HepG2 (cell line): Measurements from ENCODE around the gene TMEM107. TPM values are rescaled to one million over a fixed set of nuclear protein-coding genes. Genes with fewer than 3 reads are reported as not detected.

Experiments
- ATAC-seq: fragments of 200-7000 bp; cut with Tn5 transposase; 3 replicates; pipeline ENCODE4 v1.9.1; 2020; ENCODE audit warnings: mild to moderate bottlenecking, moderate library complexity
- BruUV-seq: library from RNA; stranded (reverse); fragments of 400-500 nt; replicated peaks from 2 replicates; lab custom pipeline; 2021; lab: Mats Ljungman, UMichigan
- CTCF ChIA-PET: fragments of 300-600 bp; formaldehyde crosslinking; extraction: SDS; loops from one replicate; lab custom pipeline; 2021; ENCODE audit warnings: low total read pairs, inconsistent platforms, low intra/inter-chr PET ratio; lab: Yijun Ruan, JAX
- POLR2A ChIA-PET: fragments of 350-600 bp; sonication (Branson Sonifier 250); formaldehyde crosslinking; loops from one replicate; lab custom pipeline; 2020; ENCODE audit warnings: antibody characterized with exemption, inconsistent platforms; lab: Yijun Ruan, JAX
- DNase-seq: peaks from one replicate; pipeline ENCODE4 v3.0.0-alpha.2; 2015; ENCODE audit warnings: low spot score
- FAIRE-seq: peaks from 3 replicates; lab custom pipeline; 2011; peaks lifted over from hg19 to GRCh38; lab: Jason Lieb, UNC
- H2AFZ ChIP-seq: one replicate; pipeline ENCODE4 v1.6.1; 2011; ENCODE audit warnings: low read length, inconsistent platforms
- H3K27ac ChIP-seq: fragments of 300-600 bp; 3 replicates; pipeline ENCODE4 v1.8.0; 2011; ENCODE audit warnings: mixed run types, mild to moderate bottlenecking, mixed read lengths, low read length, inconsistent platforms; ENCODE audit not compliant: insufficient read depth; ENCODE audit errors: extremely low read length
- H3K27me3 ChIP-seq, 2 experiments: fragments of 200-600 bp in 1 of 2; 2 replicates in 1 of 2; 3 replicates in 1 of 2; pipeline versions ENCODE4 v1.6.0 to v1.8.0; 2011; ENCODE audit warnings: low read length in 2 of 2, mild to moderate bottlenecking in 2 of 2, moderate library complexity in 2 of 2, inconsistent platforms in 1 of 2; ENCODE audit not compliant: insufficient read depth in 2 of 2, control insufficient read depth in 1 of 2
- H3K36me3 ChIP-seq, 2 experiments: fragments of 200-600 bp in 1 of 2; replicated peaks in 1 of 2; 2 replicates in 1 of 2; 3 replicates in 1 of 2; pipeline versions ENCODE4 v1.5.1 to v1.8.0; 2011; ENCODE audit warnings: low read length in 2 of 2, inconsistent platforms in 1 of 2; ENCODE audit not compliant: insufficient read depth in 2 of 2, control insufficient read depth in 1 of 2
- H3K4me1 ChIP-seq: 2 replicates; pipeline ENCODE4 v1.5.1; 2012; ENCODE audit warnings: low read length, inconsistent platforms; ENCODE audit not compliant: insufficient read depth
- H3K4me2 ChIP-seq: 2 replicates; pipeline ENCODE4 v1.6.0; 2011; ENCODE audit warnings: low read depth, low read length, inconsistent platforms
- H3K4me3 ChIP-seq, 3 experiments: fragments of 200-600 bp in 1 of 3; sonication (generic), shearing (Covaris generic) in 1 of 3; replicated peaks in 1 of 3; 2 replicates each; pipeline ENCODE4 v1.5.1; 2011 to 2016; ENCODE audit warnings: low read length in 3 of 3, inconsistent platforms in 2 of 3, low read depth in 2 of 3, mild to moderate bottlenecking in 2 of 3, control low read depth in 1 of 3, mixed read lengths in 1 of 3; ENCODE audit not compliant: insufficient read depth in 1 of 3
- H3K79me2 ChIP-seq: one replicate; pipeline ENCODE4 v1.6.1; 2011; ENCODE audit warnings: low read length, inconsistent platforms; ENCODE audit not compliant: insufficient read depth
- H3K9ac ChIP-seq: 2 replicates; pipeline ENCODE4 v1.6.0; 2011; ENCODE audit warnings: mild to moderate bottlenecking, low read depth, low read length, inconsistent platforms; ENCODE audit not compliant: insufficient read depth
- H3K9me3 ChIP-seq: 2 replicates; pipeline ENCODE4 v1.5.1; 2012; ENCODE audit warnings: mild to moderate bottlenecking, low read length
- H4K20me1 ChIP-seq: 2 replicates; pipeline ENCODE4 v1.6.0; 2011; ENCODE audit warnings: inconsistent platforms, mild to moderate bottlenecking, low read length, moderate library complexity; ENCODE audit not compliant: insufficient read depth
- CBX1 ChIP-seq: IDR thresholded peaks from one replicate; pipeline ENCODE4 v1.6.1; 2016; ENCODE audit warnings: antibody characterized with exemption, low read depth
- CENPBD1 ChIP-seq: sonication (generic); formaldehyde crosslinking; IDR thresholded peaks from 2 replicates; pipeline ENCODE4 v1.8.0; 2022; ENCODE audit warnings: missing genetic modification reagents, low read depth, mild to moderate bottlenecking, borderline replicate concordance
- CERS6 ChIP-seq: sonication (generic); formaldehyde crosslinking; IDR thresholded peaks from 2 replicates; pipeline ENCODE4 v1.5.0; 2020; ENCODE audit warnings: missing genetic modification reagents
- EED ChIP-seq: sonication (generic); formaldehyde crosslinking; IDR thresholded peaks from 2 replicates; pipeline ENCODE4 v1.5.0; 2020; ENCODE audit warnings: mild to moderate bottlenecking, missing genetic modification reagents
- HHEX ChIP-seq: IDR thresholded peaks from 2 replicates; pipeline ENCODE4 v1.6.1; 2016; ENCODE audit warnings: control low read depth
- RBFOX2 ChIP-seq: fragments of 200-400 bp; formaldehyde crosslinking; IDR thresholded peaks from 2 replicates; pipeline ENCODE4 v1.6.1; 2017; ENCODE audit warnings: low read depth, mild to moderate bottlenecking, low read length
- SAFB2 ChIP-seq: sonication (generic); formaldehyde crosslinking; IDR thresholded peaks from 2 replicates; pipeline ENCODE4 v1.5.1; 2020; ENCODE audit warnings: missing genetic modification reagents, low read depth, mild to moderate bottlenecking, borderline replicate concordance
- SRSF4 ChIP-seq: fragments of 200-400 bp; formaldehyde crosslinking; IDR thresholded peaks from one replicate; pipeline ENCODE4 v1.6.1; 2018; ENCODE audit warnings: mild to moderate bottlenecking, low read depth, low read length, moderate library complexity; ENCODE audit not compliant: poor library complexity, severe bottlenecking
- TBL1XR1 ChIP-seq: fragments of 150-350 bp; IDR thresholded peaks from 2 replicates; pipeline ENCODE4 v1.6.1; 2014; ENCODE audit warnings: borderline replicate concordance, low read length; ENCODE audit not compliant: partially characterized antibody
- ZFX ChIP-seq: sonication (generic); formaldehyde crosslinking; IDR thresholded peaks from 2 replicates; pipeline ENCODE4 v1.4.0; 2020; ENCODE audit warnings: mild to moderate bottlenecking, low read depth, missing genetic modification reagents, moderate library complexity
- ZMYM4 ChIP-seq: sonication (generic); formaldehyde crosslinking; IDR thresholded peaks from 2 replicates; pipeline ENCODE4 v1.8.1; 2023; ENCODE audit warnings: mild to moderate bottlenecking, missing genetic modification reagents
- ZNF446 ChIP-seq: sonication (generic); formaldehyde crosslinking; IDR thresholded peaks from 2 replicates; pipeline ENCODE4 v1.5.0; 2020; ENCODE audit warnings: mild to moderate bottlenecking, missing genetic modification reagents
- ZNF607 ChIP-seq: sonication (generic); formaldehyde crosslinking; IDR thresholded peaks from 2 replicates; pipeline ENCODE4 v1.5.1; 2020; ENCODE audit warnings: missing genetic modification reagents, mild to moderate bottlenecking, borderline replicate concordance
- ZSCAN31 ChIP-seq: sonication (generic); formaldehyde crosslinking; IDR thresholded peaks from 2 replicates; pipeline ENCODE4 v1.5.0; 2020; ENCODE audit warnings: low read depth, mild to moderate bottlenecking, missing genetic modification reagents
- WGBS: methylation state at CpG from one replicate; pipeline ENCODE4 v1.1.6; 2017; ENCODE audit warnings: low lambda C conversion rate; 5-methylcytosine and 5-hydroxymethylcytosine counted together
- in situ Hi-C: cut with HindIII; loops from 2 replicates; pipeline ENCODE4 v1.10.0; 2017; ENCODE audit warnings: low pct_unique_long_range_greater_than_20kb; ENCODE audit not compliant: extremely low pct_ligation_motif_present
- intact Hi-C: fragments of 100-400 bp; cut with micrococcal nuclease; formaldehyde crosslinking; loops from one replicate; pipeline ENCODE4 v1.10.0; 2022; ENCODE audit not compliant: unreplicated experiment
- polyA plus RNA-seq, 8 experiments: library from polyadenylated mRNA; depleted of rRNA in 3 of 8; stranded (reverse) in 7 of 8; unstranded in 1 of 8; fragments of >200 nt; fragmentation: Illumina TruSeq in 4 of 8; extraction: Trizol in 4 of 8; gene quantifications; 2 replicates each; pipeline versions ENCODE4 v1.2.1 to v1.2.3, GENCODE V29; 2011 to 2016; ENCODE audit warnings: low read depth in 4 of 8, missing spikeins in 1 of 8, mixed read lengths in 1 of 8; ENCODE audit not compliant: insufficient read depth in 1 of 8
- total RNA-seq, 5 experiments: library from RNA; depleted of rRNA; stranded (reverse); fragments of >200 nt; fragmentation: Illumina TruSeq; extraction: Trizol; gene quantifications; 2 replicates each; pipeline ENCODE4 v1.2.3, GENCODE V29; 2016; ENCODE audit warnings: low read depth in 1 of 5
- TF ChIP-seq, protein P1 (sequence below): sonication (generic); formaldehyde crosslinking; IDR thresholded peaks from 2 replicates; pipeline ENCODE4 v1.4.0; 2020; ENCODE audit warnings: mild to moderate bottlenecking, low read depth, missing genetic modification reagents

The TMEM107 gene
- total and polyA plus RNA-seq, 2 of the 13 experiments (the other 11 are each of a cell fraction or from before 2014, with no cell fraction given) = 7.2 to 15.3 TPM

GRCh38 chr17:8141741-8142140 lies 34.4 kb downstream of the TMEM107 start:
- H3K9ac ChIP-seq = no peak overlapping the region
- no peak for DNase-seq
- 92% methylated on average over 11 of the region's 11 CpGs for WGBS
- intact Hi-C loops = no loop called here
- no peak overlapping the region for H3K4me2 ChIP-seq
- BruUV-seq = no TSS peak
- no peak overlapping the region for H3K27ac ChIP-seq
- ATAC-seq = no peak
- in situ Hi-C loops = no loop called here
- no peak for FAIRE-seq
- H2AFZ ChIP-seq = no peak overlapping the region
- H3K4me1 ChIP-seq = peaks cover 25% of the 10 kb centered on the region
- no peaks in the 10 kb centered on the region for H3K79me2 ChIP-seq
- peaks cover 10 to 23% of the 10 kb centered on the region in 2 experiments; a peak in 4 of 5 replicates for H3K36me3 ChIP-seq
- POLR2A ChIA-PET = interaction anchor here (1.0 to 3.2 kb wide), 3 partner anchors 12 to 22 kb away, joined by 3 to 18 read pairs (median 4); no protein-coding TSS in a partner anchor
- CTCF ChIA-PET = no interaction called here
- no peaks in the 10 kb centered on the region for H3K9me3 ChIP-seq
- TF ChIP-seq RBFOX2 = no peak
- TF ChIP-seq HHEX (CRISPR knock-in tag) = no peak
- TF ChIP-seq EED = no peak
- 0 out of 2 replicates have a peak, but pooled peaks cover 3% of the 10 kb centered on the region for H4K20me1 ChIP-seq
- H3K27me3 ChIP-seq = no peaks in the 10 kb centered on the region; a peak in 1 of 5 replicates
- no peak overlapping the region for H3K4me3 ChIP-seq

- no peak overlapping the region for H2AFZ ChIP-seq
- no peak overlapping the region for H3K27ac ChIP-seq
- no peak for ATAC-seq
- WGBS = 98% methylated on average over 5 of the region's 7 CpGs
- no peak for DNase-seq
- no peaks in the 10 kb centered on the region for H3K9me3 ChIP-seq
- no peak overlapping the region for H3K9ac ChIP-seq
- no peaks in the 10 kb centered on the region; a peak in 1 of 5 replicates for H3K27me3 ChIP-seq
- no TSS peak for BruUV-seq
- H3K4me1 ChIP-seq = peaks cover 29% of the 10 kb centered on the region
- H3K79me2 ChIP-seq = no peaks in the 10 kb centered on the region
- FAIRE-seq = no peak
- no peak overlapping the region for H3K4me2 ChIP-seq
- ChIA-PET POLR2A (interaction anchor here (1.0 to 3.2 kb wide), 3 partner anchors 13 to 23 kb away, joined by 3 to 18 read pairs (median 4); no protein-coding TSS in a partner anchor), CTCF (no interaction called here)
- intact Hi-C loops (no loop called here), in situ Hi-C loops (no loop called here)
- H3K36me3 ChIP-seq = peaks cover 3 to 16% of the 10 kb centered on the region in 2 experiments; a peak in 4 of 5 replicates
- 0 out of 2 replicates have a peak, but pooled peaks cover 3% of the 10 kb centered on the region for H4K20me1 ChIP-seq
- H3K4me3 ChIP-seq = no peak overlapping the region
- TF ChIP-seq ZMYM4 (no peak), ZNF446 (CRISPR knock-in tag) (no peak), CERS6 (no peak), ZSCAN31 (CRISPR knock-in tag) (no peak), CBX1 (no peak), ZFX (no peak), ZNF607 (CRISPR knock-in tag) (no peak), TBL1XR1 (no peak), SAFB2 (CRISPR knock-in tag) (no peak), CENPBD1 (CRISPR knock-in tag) (no peak), SRSF4 (no peak)
- TF ChIP-seq, protein P1, sequence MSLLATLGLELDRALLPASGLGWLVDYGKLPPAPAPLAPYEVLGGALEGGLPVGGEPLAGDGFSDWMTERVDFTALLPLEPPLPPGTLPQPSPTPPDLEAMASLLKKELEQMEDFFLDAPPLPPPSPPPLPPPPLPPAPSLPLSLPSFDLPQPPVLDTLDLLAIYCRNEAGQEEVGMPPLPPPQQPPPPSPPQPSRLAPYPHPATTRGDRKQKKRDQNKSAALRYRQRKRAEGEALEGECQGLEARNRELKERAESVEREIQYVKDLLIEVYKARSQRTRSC = no peak
Measured at GRCh38 chr17:8141045-8141444, 35.1 kb downstream of the TMEM107 start.
